Endothelial cell of umbilical vein (primary cell): Measurements from ENCODE around the gene SRGAP1. TPM values are rescaled to one million over a fixed set of nuclear protein-coding genes. Genes with fewer than 3 reads are reported as not detected.

Experiments used
- BruUV-seq: library from RNA; stranded (reverse); fragments of 400-500 nt; replicated peaks from 2 replicates; lab custom pipeline; 2021; lab: Mats Ljungman, UMichigan
- CTCF ChIA-PET: fragments of 300-600, 350-600 bp; sonication (Branson Sonifier 250); formaldehyde crosslinking; loops from one replicate; lab custom pipeline; 2021; ENCODE audit warnings: antibody characterized with exemption, inconsistent platforms; lab: Charles Lee
- POLR2A ChIA-PET: fragments of 300-600, 350-600 bp; sonication (Branson Sonifier 250); formaldehyde crosslinking; loops from one replicate; lab custom pipeline; 2021; ENCODE audit warnings: antibody characterized with exemption, inconsistent platforms; lab: Charles Lee
- DNase-seq: peaks from one replicate; pipeline ENCODE4 v3.0.0-alpha.2; 2011; ENCODE audit warnings: low read depth, low spot score
- FAIRE-seq: peaks from 2 replicates; lab custom pipeline; 2011; peaks lifted over from hg19 to GRCh38; lab: Jason Lieb, UNC
- H2AFZ ChIP-seq: 2 replicates; pipeline ENCODE4 v1.6.0; 2012; ENCODE audit warnings: low read depth, low read length, control low read depth, inconsistent platforms
- H3K27ac ChIP-seq: 2 replicates; pipeline ENCODE4 v1.5.1; 2011; ENCODE audit warnings: low read depth, mild to moderate bottlenecking, control low read depth, low read length, moderate library complexity; ENCODE audit not compliant: insufficient read depth
- H3K27me3 ChIP-seq, 2 experiments: 2 replicates each; pipeline versions ENCODE4 v1.6.0 to v1.6.1; 2011; ENCODE audit warnings: low read length in 2 of 2, mixed read lengths in 1 of 2; ENCODE audit not compliant: control insufficient read depth in 2 of 2, insufficient read depth in 2 of 2
- H3K36me3 ChIP-seq, 2 experiments: 2 replicates in 1 of 2; 3 replicates in 1 of 2; pipeline ENCODE4 v1.5.1; 2011; ENCODE audit warnings: low read length in 2 of 2, mild to moderate bottlenecking in 1 of 2, moderate library complexity in 1 of 2; ENCODE audit not compliant: control insufficient read depth in 2 of 2, insufficient read depth in 2 of 2; ENCODE audit errors: extremely low read depth in 1 of 2
- H3K4me1 ChIP-seq: 3 replicates; pipeline ENCODE4 v1.5.1; 2011; ENCODE audit warnings: mild to moderate bottlenecking, low read length; ENCODE audit not compliant: control insufficient read depth, insufficient read depth; ENCODE audit errors: extremely low read depth
- H3K4me2 ChIP-seq: 2 replicates; pipeline ENCODE4 v1.6.1; 2011; ENCODE audit warnings: low read length, control low read depth, mixed read lengths; ENCODE audit not compliant: insufficient read depth
- H3K4me3 ChIP-seq, 3 experiments: fragments of 200-600 bp in 1 of 3; sonication (generic), shearing (Covaris generic) in 1 of 3; replicated peaks in 1 of 3; 2 replicates each; pipeline ENCODE4 v1.5.1; 2011 to 2016; ENCODE audit warnings: control low read depth in 3 of 3, low read length in 3 of 3, mild to moderate bottlenecking in 2 of 3, inconsistent platforms in 1 of 3, low read depth in 1 of 3, moderate library complexity in 1 of 3; ENCODE audit not compliant: insufficient read depth in 1 of 3
- H3K79me2 ChIP-seq: 2 replicates; pipeline ENCODE4 v1.6.0; 2012; ENCODE audit warnings: low read length, inconsistent platforms; ENCODE audit not compliant: control insufficient read depth, insufficient read depth
- H3K9ac ChIP-seq: replicated peaks from 2 replicates; pipeline ENCODE3; 2011; ENCODE audit warnings: low read length, control low read depth; ENCODE audit not compliant: insufficient read depth; ENCODE audit errors: extremely low read depth
- H3K9me1 ChIP-seq: replicated peaks from 3 replicates; pipeline ENCODE4 v1.6.0; 2011; ENCODE audit warnings: mild to moderate bottlenecking, low read length; ENCODE audit not compliant: control insufficient read depth, insufficient read depth; ENCODE audit errors: extremely low read depth
- H3K9me3 ChIP-seq: replicated peaks from 2 replicates; pipeline ENCODE4 v1.5.1; 2012; ENCODE audit warnings: low read length, inconsistent platforms; ENCODE audit not compliant: control insufficient read depth, insufficient read depth
- H4K20me1 ChIP-seq: replicated peaks from 2 replicates; pipeline ENCODE3; 2011; ENCODE audit warnings: mild to moderate bottlenecking, low read length; ENCODE audit not compliant: control insufficient read depth, insufficient read depth; ENCODE audit errors: extremely low read depth
- FOS ChIP-seq: IDR thresholded peaks from 2 replicates; pipeline ENCODE4 v1.6.1; 2011; ENCODE audit warnings: mild to moderate bottlenecking, low read length, moderate library complexity, borderline replicate concordance; ENCODE audit not compliant: insufficient read depth
- GATA2 ChIP-seq: IDR thresholded peaks from 2 replicates; pipeline ENCODE4 v1.7.0; 2011; ENCODE audit warnings: low read depth, mild to moderate bottlenecking, moderate library complexity, mixed read lengths, low read length; ENCODE audit not compliant: insufficient read length, insufficient read depth
- JUN ChIP-seq: IDR thresholded peaks from 2 replicates; pipeline ENCODE4 v1.6.1; 2011; ENCODE audit warnings: borderline replicate concordance, low read depth; ENCODE audit not compliant: insufficient read length, insufficient read depth
- MYC ChIP-seq: IDR thresholded peaks from one replicate; pipeline ENCODE4 v1.6.1; 2011; ENCODE audit warnings: mild to moderate bottlenecking, low read depth, low read length
- POLR2A ChIP-seq: IDR thresholded peaks from 2 replicates; pipeline ENCODE4 v1.6.1; 2012; ENCODE audit warnings: low read depth, mild to moderate bottlenecking, control low read depth, low read length
- POLR2AphosphoS5 ChIP-seq: IDR thresholded peaks from 2 replicates; pipeline ENCODE4 v1.6.1; 2012; ENCODE audit warnings: low read depth, mild to moderate bottlenecking, control low read depth, low read length, moderate library complexity; ENCODE audit not compliant: insufficient read depth
- dilution Hi-C: fragments of 300-500 bp; cut with MboI; formaldehyde crosslinking; loops from one replicate; pipeline ENCODE4 v1.15.0; 2019; ENCODE audit warnings: low sequenced_read_pairs; ENCODE audit not compliant: extremely low pct_ligation_motif_present
- intact Hi-C: fragments of 100-400 bp; cut with micrococcal nuclease; formaldehyde crosslinking; loops from one replicate; pipeline ENCODE4 v1.10.0; 2022
- polyA plus RNA-seq, 4 experiments: library from polyadenylated mRNA; depleted of rRNA in 3 of 4; stranded (reverse) in 3 of 4; unstranded in 1 of 4; fragments of >200 nt; gene quantifications; 2 replicates each; pipeline versions ENCODE4 v1.2.1 to v1.2.3, GENCODE V29; 2011 to 2012; ENCODE audit warnings: missing spikeins in 1 of 4
- total RNA-seq: library from RNA; stranded (reverse); gene quantifications from 2 replicates; pipeline ENCODE4 v1.2.3, GENCODE V29; 2021

The SRGAP1 gene
- total and polyA plus RNA-seq, 2 donors (not counting 3 experiments of a cell fraction or from before 2014, with no cell fraction given), result 4.9 to 16.3 TPM

DNA sequence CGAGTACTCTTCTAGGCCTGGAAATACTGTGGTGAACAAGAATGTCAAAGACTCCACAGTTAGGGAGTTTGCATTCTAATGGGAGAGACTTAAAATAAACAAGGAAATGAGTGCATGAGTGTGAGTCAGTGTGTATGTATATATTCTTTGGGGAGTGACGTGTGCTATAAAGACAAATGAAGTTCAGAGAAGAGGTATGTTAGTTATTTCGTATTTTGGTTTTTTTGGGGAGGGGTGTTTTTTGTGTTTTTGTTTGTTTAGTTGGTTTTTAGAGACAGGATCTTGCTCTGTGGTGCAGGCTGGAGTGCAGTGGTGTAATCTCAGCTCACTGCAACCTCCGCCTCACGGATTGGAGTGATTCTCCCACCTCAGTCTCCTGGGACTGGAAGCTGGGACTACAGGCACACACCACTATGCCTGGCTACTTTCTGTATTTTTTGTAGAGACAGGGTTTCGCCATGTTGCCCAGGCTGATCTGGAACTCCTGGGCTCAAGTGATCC, 74.3 kb downstream of the SRGAP1 start:
- Histone ChIP-seq H3K4me3 (peak overlapping the region in 1 of 3 experiments; percentile 15), H3K79me2 (peaks cover 21% of the 10 kb centered on the region), H3K9me1 (no peaks in the 10 kb centered on the region), H3K9ac (peak overlapping the region; percentile 73), H3K9me3 (no peaks in the 10 kb centered on the region), H3K36me3 (peaks cover 0 to 3% of the 10 kb centered on the region in 2 experiments), H3K4me1 (peaks cover 56% of the 10 kb centered on the region), H4K20me1 (no peaks in the 10 kb centered on the region), H3K4me2 (peak overlapping the region; percentile 61), H2AFZ (peak overlapping the region; percentile 38), H3K27me3 (no peaks in the 10 kb centered on the region), H3K27ac (peak overlapping the region; percentile 89)
- FAIRE-seq, result peak; percentile 55
- dilution Hi-C loops (no loop called here), intact Hi-C loops (loop anchor here (1.0 to 5.0 kb wide), 7 partner anchors 21 to 627 kb away; partner anchors contain the start of gene KICS2)
- DNase-seq, result peak; percentile 81
- no TSS peak for BruUV-seq
- TF ChIP-seq JUN (peak; percentile 86), MYC (no peak), GATA2 (no peak), FOS (peak; percentile 90)
- ChIA-PET POLR2A (no interaction called here), CTCF (interaction anchor here (1.1 to 2.4 kb wide), 4 partner anchors 9 to 75 kb away, joined by 3 to 11 read pairs (median 3); partner anchors contain the start of gene SRGAP1)

DNA sequence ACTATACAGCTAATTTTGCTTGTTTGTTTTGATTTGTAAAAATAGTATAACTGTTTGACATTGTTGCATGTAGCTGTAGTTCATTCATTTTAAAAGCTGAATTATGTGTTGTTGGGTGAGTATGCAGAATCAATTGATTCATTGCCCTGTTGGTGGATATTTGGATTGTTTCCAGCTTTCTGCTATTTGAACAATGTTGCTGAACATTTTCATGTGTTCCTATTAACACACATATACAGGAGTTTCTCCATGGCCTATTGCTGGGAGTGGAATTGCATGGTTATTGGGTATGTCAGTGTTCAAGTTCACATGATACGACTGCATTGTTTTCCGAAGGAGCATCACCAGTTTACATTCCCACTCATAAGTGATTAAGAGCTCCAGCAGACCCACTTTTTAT, 75.3 kb downstream of the SRGAP1 start:
- CTCF ChIA-PET, result interaction anchor here (0.7 to 3.0 kb wide), 2 partner anchors 10 to 90 kb away, joined by 3 to 10 read pairs; no protein-coding TSS in a partner anchor
- H3K4me2 ChIP-seq, result no peak overlapping the region

More for the DNA sequence above, 75.3 kb downstream of the SRGAP1 start:
- POLR2A ChIA-PET, result no interaction called here
- peaks cover 0 to 3% of the 10 kb centered on the region in 2 experiments for H3K36me3 ChIP-seq
- H2AFZ ChIP-seq, result no peak overlapping the region
- BruUV-seq, result no TSS peak
- dilution Hi-C loops (no loop called here), intact Hi-C loops (loop anchor here (5.0 kb wide), 1 partner anchor 627 kb away; no protein-coding TSS in a partner anchor)
- no peaks in the 10 kb centered on the region for H3K9me3 ChIP-seq
- DNase-seq (peak; percentile 29), FAIRE-seq (no peak)
- TF ChIP-seq POLR2AphosphoS5 (no peak), MYC (no peak), POLR2A (no peak), JUN (no peak)
- peaks cover 56% of the 10 kb centered on the region for H3K4me1 ChIP-seq
- no peak overlapping the region for H3K27ac ChIP-seq
- H3K79me2 ChIP-seq, result peaks cover 24% of the 10 kb centered on the region
- no peak overlapping the region for H3K4me3 ChIP-seq
- H4K20me1 ChIP-seq, result no peaks in the 10 kb centered on the region
- no peaks in the 10 kb centered on the region for H3K9me1 ChIP-seq
- H3K9ac ChIP-seq, result no peak overlapping the region
- H3K27me3 ChIP-seq, result no peaks in the 10 kb centered on the region
